ENCODE measurements around the gene VKORC1L1. TPM values are rescaled to one million over a fixed set of nuclear protein-coding genes. Genes with fewer than 3 reads are reported as not detected.
A peak's percentile ranks its signal among the peaks of the same experiment; 100 is the strongest.
"Not testable (repeated sequence)": the region's sequence is repeated elsewhere in the genome, so short reads cannot be mapped to it uniquely, and the experiment has no call there.

The VKORC1L1 gene
- total and polyA plus RNA-seq, 4 donors, result 9.8 to 14.6 (median 11.7) TPM

DNA sequence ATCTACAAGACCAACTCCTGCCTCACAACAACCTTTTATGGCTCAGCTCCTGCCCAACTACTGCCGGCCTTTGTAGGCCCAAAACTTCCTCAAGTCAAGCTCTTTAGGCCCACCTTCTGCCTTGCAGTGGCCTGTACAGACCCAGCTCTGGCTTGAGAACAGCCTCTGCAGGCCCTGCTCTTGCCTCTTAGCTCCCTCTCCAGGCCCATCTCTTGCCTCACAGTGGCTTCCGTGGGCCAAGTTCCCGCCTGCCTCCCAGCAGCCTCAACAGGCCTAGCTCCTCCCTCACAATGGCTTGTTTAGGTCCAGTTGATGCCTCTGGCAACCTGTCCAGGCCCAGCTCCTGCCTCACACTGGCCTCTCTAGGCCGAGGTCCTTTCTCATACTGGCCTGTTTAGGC lies 32.4 kb upstream of the VKORC1L1 start:
- Histone ChIP-seq H3K9ac (ENCODE audit: low read depth in 1 of 2, low read length in 2 of 2) (no peak overlapping the region), H3K4me3 (ENCODE audit: low read depth in 1 of 3, low read length in 3 of 3) (no peak overlapping the region), H3K27ac (ENCODE audit: low read depth in 1 of 2, low read length in 2 of 2) (no peak overlapping the region), H3K4me1 (ENCODE audit: control insufficient read depth in 4 of 4, insufficient read depth in 4 of 4, low read length in 3 of 4) (no peaks in the 10 kb centered on the region), H3K9me3 (ENCODE audit: control insufficient read depth in 4 of 4, low read length in 3 of 4) (no peaks in the 10 kb centered on the region), H3K27me3 (ENCODE audit: control insufficient read depth in 4 of 4, insufficient read depth in 4 of 4, low read length in 3 of 4) (no peaks in the 10 kb centered on the region), H3K36me3 (ENCODE audit: control insufficient read depth in 4 of 4, insufficient read depth in 3 of 4, low read depth in 1 of 4, low read length in 3 of 4) (no peaks in the 10 kb centered on the region)
- no peak for DNase-seq (ENCODE audit: low spot score)
- no peak for TF ChIP-seq FOXA2 (IDR thresholded peaks at IDR 0.05)
- TF ChIP-seq JUND (IDR thresholded peaks at IDR 0.05), result no peak
- TF ChIP-seq CTCF (IDR thresholded peaks at IDR 0.05; ENCODE audit: low read depth, low read length, missing input control), result peak; percentile 21
- TF ChIP-seq FOXA1 (IDR thresholded peaks at IDR 0.05), result no peak
- WGBS, result 97% methylated on average over 4 of the region's 4 CpGs

- not testable (repeated sequence) for H3K27me3 ChIP-seq (ENCODE audit: control insufficient read depth in 4 of 4, insufficient read depth in 4 of 4, low read length in 3 of 4); DNase-seq (ENCODE audit: low spot score); H3K9ac ChIP-seq (ENCODE audit: low read depth in 1 of 2, low read length in 2 of 2); H3K9me3 ChIP-seq (ENCODE audit: control insufficient read depth in 4 of 4, low read length in 3 of 4); H3K4me1 ChIP-seq (ENCODE audit: control insufficient read depth in 4 of 4, insufficient read depth in 4 of 4, low read length in 3 of 4); H3K36me3 ChIP-seq (ENCODE audit: control insufficient read depth in 4 of 4, insufficient read depth in 3 of 4, low read depth in 1 of 4, low read length in 3 of 4); H3K27ac ChIP-seq (ENCODE audit: low read depth in 1 of 2, low read length in 2 of 2); H3K4me3 ChIP-seq (ENCODE audit: low read depth in 1 of 3, low read length in 3 of 3)
- peak in 1 of 2 donors; percentile 8 for TF ChIP-seq HNF4A (conservative IDR thresholded peaks at IDR 0.05)
Observed at GRCh38 chr7:65843616-65844015, 29.3 kb upstream of the VKORC1L1 start.

DNA sequence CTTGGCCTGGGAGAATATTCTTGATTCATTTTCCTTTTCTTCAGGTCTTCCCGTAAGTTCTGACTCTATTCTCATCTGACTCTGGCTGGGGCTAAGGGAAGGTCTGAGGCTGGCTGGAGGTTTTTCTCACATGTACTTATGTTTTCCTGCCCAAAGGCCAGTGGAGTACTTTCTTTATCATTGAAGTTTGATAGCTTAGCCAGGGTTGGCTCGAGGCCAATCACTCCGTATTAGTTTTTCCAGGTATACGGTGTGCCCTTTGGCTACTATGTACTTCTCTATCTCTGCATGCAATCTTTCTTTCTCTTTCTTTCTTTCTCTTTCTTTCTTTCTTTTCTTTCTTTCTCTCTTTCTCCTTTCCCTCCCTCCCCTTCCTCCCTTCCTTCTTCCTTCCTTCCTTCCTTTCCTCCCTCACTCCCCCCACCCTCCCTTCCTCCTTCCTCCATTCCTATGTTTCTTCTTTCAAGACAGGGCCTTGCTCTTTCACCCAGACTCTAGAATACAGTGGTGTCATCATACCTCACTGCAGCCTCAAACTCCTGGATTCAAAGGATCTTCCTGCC lies 26.8 kb upstream of the VKORC1L1 start:
- Histone ChIP-seq H3K4me3 (ENCODE audit: low read depth in 1 of 3, low read length in 3 of 3) (no peak overlapping the region), H3K27me3 (ENCODE audit: control insufficient read depth in 4 of 4, insufficient read depth in 4 of 4, low read length in 3 of 4) (no peaks in the 10 kb centered on the region), H3K36me3 (ENCODE audit: control insufficient read depth in 4 of 4, insufficient read depth in 3 of 4, low read depth in 1 of 4, low read length in 3 of 4) (no peaks in the 10 kb centered on the region), H3K9ac (ENCODE audit: low read depth in 1 of 2, low read length in 2 of 2) (no peak overlapping the region), H3K9me3 (ENCODE audit: control insufficient read depth in 4 of 4, low read length in 3 of 4) (no peaks in the 10 kb centered on the region), H3K27ac (ENCODE audit: low read depth in 1 of 2, low read length in 2 of 2) (no peak overlapping the region), H3K4me1 (ENCODE audit: control insufficient read depth in 4 of 4, insufficient read depth in 4 of 4, low read length in 3 of 4) (no peaks in the 10 kb centered on the region)
- no peak for TF ChIP-seq FOXA2 (IDR thresholded peaks at IDR 0.05)
- TF ChIP-seq HNF4A (conservative IDR thresholded peaks at IDR 0.05), result peak in 1 of 2 donors; percentile 29
- peak; percentile 19 for TF ChIP-seq SP1 (IDR thresholded peaks at IDR 0.05)
- DNase-seq (ENCODE audit: low spot score), result no peak
- WGBS, result 40% methylated on average over 4 of the region's 4 CpGs

- not testable (repeated sequence) for H3K9me3 ChIP-seq (ENCODE audit: control insufficient read depth in 4 of 4, low read length in 3 of 4); H3K36me3 ChIP-seq (ENCODE audit: control insufficient read depth in 4 of 4, insufficient read depth in 3 of 4, low read depth in 1 of 4, low read length in 3 of 4); H3K27me3 ChIP-seq (ENCODE audit: control insufficient read depth in 4 of 4, insufficient read depth in 4 of 4, low read length in 3 of 4); H3K4me3 ChIP-seq (ENCODE audit: low read depth in 1 of 3, low read length in 3 of 3); H3K27ac ChIP-seq (ENCODE audit: low read depth in 1 of 2, low read length in 2 of 2); H3K4me1 ChIP-seq (ENCODE audit: control insufficient read depth in 4 of 4, insufficient read depth in 4 of 4, low read length in 3 of 4); H3K9ac ChIP-seq (ENCODE audit: low read depth in 1 of 2, low read length in 2 of 2); DNase-seq (ENCODE audit: low spot score)
- 91% methylated on average over 3 of the region's 3 CpGs for WGBS
Observed at GRCh38 chr7:65853426-65853825, 19.4 kb upstream of the VKORC1L1 start.

- H3K4me3 ChIP-seq (ENCODE audit: low read depth in 1 of 3, low read length in 3 of 3); H3K27ac ChIP-seq (ENCODE audit: low read depth in 1 of 2, low read length in 2 of 2); H3K27me3 ChIP-seq (ENCODE audit: control insufficient read depth in 4 of 4, insufficient read depth in 4 of 4, low read length in 3 of 4); H3K9ac ChIP-seq (ENCODE audit: low read depth in 1 of 2, low read length in 2 of 2); H3K9me3 ChIP-seq (ENCODE audit: control insufficient read depth in 4 of 4, low read length in 3 of 4); H3K4me1 ChIP-seq (ENCODE audit: control insufficient read depth in 4 of 4, insufficient read depth in 4 of 4, low read length in 3 of 4); H3K36me3 ChIP-seq (ENCODE audit: control insufficient read depth in 4 of 4, insufficient read depth in 3 of 4, low read depth in 1 of 4, low read length in 3 of 4); DNase-seq (ENCODE audit: low spot score): not testable (repeated sequence)
- WGBS, result 88% methylated on average over 7 of the region's 7 CpGs
Observed at GRCh38 chr7:65853892-65854291, 19.0 kb upstream of the VKORC1L1 start.
